Activated CD4-positive, CD25-positive, alpha-beta regulatory T cell (primary cell): ENCODE results near the gene B3GNT7.
"Not testable (repeated sequence)": the region's sequence is repeated elsewhere in the genome, so short reads cannot be mapped to it uniquely, and the experiment has no call there.

Source experiments
- DNase-seq, 4 experiments: peaks; one replicate each; lab custom pipeline; 2025; lab: John Stamatoyannopoulos, UW

Gene B3GNT7

GRCh38 chr2:231364961-231365810, 30.3 kb upstream of the B3GNT7 start:
- no peak for DNase-seq

GRCh38 chr2:231367178-231367577, 28.3 kb upstream of the B3GNT7 start:
- DNase-seq, result no peak

DNA sequence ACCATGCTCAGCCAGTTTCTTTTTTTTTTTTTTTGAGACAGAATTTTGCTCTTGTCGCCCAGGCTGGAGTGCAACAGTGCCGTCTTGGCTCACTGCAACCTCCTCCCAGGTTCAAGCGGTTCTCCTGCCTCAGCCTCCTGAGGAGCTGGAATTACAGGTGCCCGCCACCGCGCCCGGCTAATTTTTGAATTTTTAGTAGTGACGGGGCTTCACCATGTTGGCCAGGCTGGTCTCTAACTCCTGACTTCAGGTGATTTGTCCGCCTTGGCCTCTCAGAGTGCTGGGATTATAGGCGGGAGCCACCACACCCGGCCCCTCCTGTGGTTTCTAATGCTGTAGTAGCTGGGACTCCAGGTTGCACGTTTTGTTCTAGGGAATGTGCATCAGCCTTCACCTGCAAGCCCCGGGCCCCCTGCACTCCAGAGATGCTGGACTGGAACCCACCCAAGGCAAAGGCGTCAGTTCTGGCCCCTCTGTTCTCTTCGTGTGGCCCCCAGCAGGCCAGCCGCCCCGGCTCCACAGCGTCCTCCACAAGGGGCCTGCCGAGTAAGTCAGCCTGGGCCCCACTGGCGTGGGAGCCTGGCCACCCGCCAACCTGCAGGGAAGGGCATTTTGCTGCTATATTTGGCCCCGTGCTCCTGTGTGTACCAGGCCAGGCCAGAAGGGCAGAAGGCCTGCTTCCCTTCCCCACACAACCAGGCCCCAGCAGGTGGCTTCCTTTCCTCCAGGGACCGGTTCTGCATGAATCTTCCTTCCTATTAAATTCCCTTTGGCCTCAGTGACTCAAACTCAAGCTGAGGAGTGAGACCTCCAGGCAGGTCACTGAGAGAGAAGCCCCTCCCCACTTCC, 25.7 kb upstream of the B3GNT7 start:
- DNase-seq, result no peak

DNA sequence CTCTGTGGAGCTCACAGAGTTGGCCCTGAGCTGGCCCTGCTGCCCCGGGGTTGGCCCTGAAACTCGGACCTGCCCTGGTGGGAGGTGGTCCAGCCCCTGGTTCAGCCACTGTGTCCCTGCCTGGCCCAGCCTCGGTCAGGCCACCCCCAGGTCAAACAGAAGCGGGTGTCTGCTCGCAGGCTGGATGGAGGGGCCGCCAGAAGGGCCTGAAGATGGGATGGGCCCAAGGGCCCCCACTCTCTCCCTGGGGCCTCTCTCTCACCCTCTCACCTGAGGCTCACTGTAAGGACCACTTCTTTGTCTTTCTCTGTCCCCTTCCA, 25.1 kb upstream of the B3GNT7 start:
- no peak for DNase-seq

DNA sequence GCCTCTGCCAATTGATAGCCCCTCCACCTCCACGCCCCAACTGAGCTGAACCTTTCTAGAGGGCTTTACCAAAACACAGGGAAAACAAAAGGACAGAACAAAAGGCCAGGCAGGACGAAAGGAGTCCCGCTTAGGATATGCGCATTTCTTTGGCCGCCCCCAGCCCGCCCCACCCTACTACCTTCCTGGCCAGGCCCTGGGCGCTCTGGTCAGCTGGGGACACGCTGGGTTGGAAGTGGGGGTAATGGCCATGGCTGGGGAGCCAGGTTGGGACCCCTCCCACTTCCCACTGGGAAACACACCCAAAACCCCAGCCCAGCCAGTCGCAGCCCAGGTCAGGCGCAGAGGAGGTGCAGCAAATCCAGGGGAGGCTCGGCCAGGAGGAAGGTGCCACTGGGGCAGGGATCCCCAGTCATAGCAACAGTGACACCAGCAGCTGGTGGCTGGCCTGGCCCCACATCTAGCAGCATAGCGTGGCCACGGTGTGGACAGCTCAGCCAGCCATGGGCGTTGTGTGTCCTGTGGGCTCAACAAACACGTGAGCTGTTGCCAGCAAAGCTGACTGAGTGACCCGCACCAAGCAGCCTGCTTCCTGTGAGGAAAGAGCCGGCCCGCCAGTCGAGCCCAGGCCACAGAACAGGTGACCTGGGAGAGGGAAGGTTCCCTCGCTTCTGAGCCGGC, 24.6 kb upstream of the B3GNT7 start:
- DNase-seq, result no peak

- DNase-seq, result no peak
Observed at GRCh38 chr2:231371430-231372054, 24.0 kb upstream of the B3GNT7 start.

DNA sequence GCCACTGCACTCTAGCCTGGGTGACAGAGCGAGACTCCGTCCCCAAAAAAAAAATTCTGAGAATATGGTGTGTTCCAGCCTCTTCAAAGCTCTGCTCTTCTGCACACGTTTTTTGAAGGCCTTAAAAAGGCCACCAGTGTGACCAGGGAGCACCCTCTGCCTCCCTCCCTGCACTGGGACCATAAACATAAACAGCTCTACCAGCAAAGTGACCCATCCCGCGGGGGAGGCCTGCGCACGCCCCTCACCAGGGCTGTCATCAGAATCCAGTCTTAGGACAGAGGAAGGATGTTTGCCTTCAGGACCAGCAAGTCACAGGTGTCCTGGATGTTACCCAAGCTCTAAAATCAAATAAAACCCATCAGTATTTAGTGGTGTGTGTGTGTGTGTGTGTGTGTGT, 23.2 kb upstream of the B3GNT7 start:
- no peak for DNase-seq

GRCh38 chr2:231373184-231373583, 22.3 kb upstream of the B3GNT7 start:
- DNase-seq, result no peak

DNA sequence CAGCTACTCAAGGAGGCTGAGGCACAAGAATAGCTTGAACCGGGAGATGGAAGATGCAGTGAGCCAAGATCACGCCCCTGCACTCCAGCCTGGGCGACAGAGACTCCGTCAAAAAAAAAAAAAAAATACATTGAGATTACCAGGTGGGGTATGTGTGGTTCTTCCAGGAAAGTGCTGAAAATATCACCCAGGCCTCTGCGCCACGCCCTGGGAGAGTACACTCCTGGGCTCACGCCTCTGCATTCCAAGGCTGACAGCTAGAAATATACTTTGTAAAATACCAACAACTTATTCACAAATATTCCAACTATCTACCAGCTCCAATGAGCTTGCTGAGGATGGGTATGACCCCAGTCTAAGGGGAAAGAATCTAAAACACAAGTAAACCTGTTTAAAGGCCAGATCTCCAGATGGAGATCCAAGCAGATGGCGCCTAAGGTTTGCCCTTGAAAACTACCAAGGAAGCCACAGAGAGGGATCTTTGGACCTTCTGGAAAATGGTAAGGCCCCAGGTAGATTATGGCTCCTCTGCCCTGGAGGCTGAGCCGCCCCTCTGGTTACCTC, 21.6 kb upstream of the B3GNT7 start:
- no peak for DNase-seq

DNA sequence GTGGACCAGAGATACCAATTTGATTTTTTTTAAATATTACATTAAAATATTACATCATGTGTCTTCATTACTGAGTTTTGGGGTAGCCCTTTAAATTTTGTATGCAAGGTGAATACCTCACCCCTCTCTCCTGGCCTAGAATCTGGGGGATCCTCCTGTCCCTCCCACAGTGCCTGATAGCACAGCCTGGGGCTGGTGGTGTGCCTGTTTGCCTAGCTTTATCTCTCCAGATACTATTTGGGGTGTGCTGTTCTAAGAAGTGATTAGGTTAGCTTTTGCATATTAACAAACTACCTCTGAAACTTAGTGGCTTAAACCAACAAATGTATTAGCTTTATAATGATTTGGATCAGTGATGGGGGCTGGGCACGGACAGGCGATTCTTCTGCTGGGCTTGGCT, 20.7 kb upstream of the B3GNT7 start:
- no peak for DNase-seq

- DNase-seq, result not testable (repeated sequence)
Observed at GRCh38 chr2:231375994-231376615, 19.4 kb upstream of the B3GNT7 start.

DNA sequence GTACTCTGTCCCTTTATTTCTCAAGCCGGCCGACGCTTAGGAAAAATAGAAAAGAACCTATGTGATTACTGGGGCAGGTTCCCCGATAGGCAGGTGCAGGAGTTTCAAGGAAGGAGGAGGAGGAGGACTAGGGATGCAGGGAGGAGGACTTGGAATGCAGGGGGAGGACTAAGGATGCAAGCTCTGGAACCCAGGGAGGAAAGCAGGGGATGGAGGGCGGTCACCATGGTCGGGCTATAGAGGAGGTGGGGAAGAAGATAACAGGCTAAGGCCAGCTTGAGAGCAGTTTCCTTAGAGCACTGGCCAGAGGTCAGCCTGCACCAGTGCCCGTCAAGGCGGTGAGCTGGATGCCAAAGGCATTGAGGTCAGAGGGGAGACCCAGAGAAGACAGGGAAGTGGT, 18.7 kb upstream of the B3GNT7 start:
- no peak for DNase-seq

- DNase-seq, result no peak
Observed at GRCh38 chr2:231378026-231378722, 17.3 kb upstream of the B3GNT7 start.

- no peak for DNase-seq
Observed at GRCh38 chr2:231379266-231380215, 16.0 kb upstream of the B3GNT7 start.

GRCh38 chr2:231380307-231380706, 15.2 kb upstream of the B3GNT7 start:
- no peak for DNase-seq

GRCh38 chr2:231380991-231381847, 14.3 kb upstream of the B3GNT7 start:
- no peak for DNase-seq

DNA sequence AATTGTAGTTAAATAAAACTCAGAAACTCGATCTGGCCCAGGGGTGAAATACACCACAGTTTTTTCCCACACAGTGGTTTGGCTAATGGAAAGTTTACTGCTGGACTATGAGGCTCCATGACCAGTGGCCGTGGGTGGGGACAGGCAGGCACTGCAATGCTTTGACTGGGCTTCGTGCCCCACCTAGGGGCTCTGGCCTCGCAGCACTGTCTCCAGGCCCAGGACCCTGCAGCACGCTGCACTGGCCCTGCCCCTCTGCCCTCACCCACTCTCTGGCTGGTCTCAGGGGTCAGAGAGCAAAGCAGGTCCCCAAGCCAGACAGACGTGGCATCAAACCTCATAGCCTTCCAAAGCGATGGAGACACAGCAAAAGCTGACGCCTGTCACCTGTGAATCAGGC, 13.4 kb upstream of the B3GNT7 start:
- no peak for DNase-seq

GRCh38 chr2:231383416-231384108, 11.9 kb upstream of the B3GNT7 start:
- DNase-seq, result no peak
